Sigmoid colon (tissue), 7 donors: Measurements from ENCODE around the gene TNNT3. TPM values are rescaled to one million over a fixed set of nuclear protein-coding genes. Genes with fewer than 3 reads are reported as not detected.
A peak's percentile ranks its signal among the peaks of the same experiment; 100 is the strongest.

Experiments
- DNase-seq: peaks from one replicate; pipeline ENCODE4 v3.0.0-alpha.2; 2019
- H3K27ac ChIP-seq, 4 donors: fragments of 200-600 bp; sonication (generic); one replicate each; pipeline ENCODE4 v1.5.1; 2016 to 2019; ENCODE audit warnings: mild to moderate bottlenecking in 1 of 4
- H3K27me3 ChIP-seq, 3 donors: fragments of 200-600 bp; sonication (generic); one replicate each; pipeline ENCODE4 v1.5.1; 2019; ENCODE audit warnings: mild to moderate bottlenecking in 1 of 3
- H3K36me3 ChIP-seq, 4 donors: fragments of 200-600 bp; sonication (generic); one replicate each; pipeline ENCODE4 v1.5.1; 2016 to 2019
- H3K4me1 ChIP-seq, 4 donors: fragments of 200-600 bp; sonication (generic); one replicate each; pipeline ENCODE4 v1.5.1; 2017 to 2019
- H3K4me3 ChIP-seq, 4 donors: fragments of 200-600 bp; sonication (generic); one replicate each; pipeline ENCODE4 v1.5.1; 2017 to 2019; ENCODE audit warnings: mild to moderate bottlenecking in 2 of 4, moderate library complexity in 1 of 4
- H3K9me3 ChIP-seq, 4 donors: fragments of 200-600 bp in 3 of 4; sonication (generic) in 3 of 4; one replicate each; pipeline versions ENCODE4 v1.5.1 to v1.6.1; 2013 to 2019
- EP300 ChIP-seq, 4 donors: sonication (generic); formaldehyde crosslinking; IDR thresholded peaks; one replicate each; pipeline ENCODE4 v1.6.1; 2017; ENCODE audit warnings: antibody characterized with exemption in 4 of 4
- POLR2A ChIP-seq, 2 donors: fragments of 450-650 bp; IDR thresholded peaks; one replicate each; pipeline ENCODE4 v1.6.1; 2016; ENCODE audit warnings: antibody characterized with exemption in 2 of 2, mild to moderate bottlenecking in 2 of 2, moderate library complexity in 2 of 2
- POLR2AphosphoS5 ChIP-seq, 4 donors: sonication (generic); formaldehyde crosslinking; IDR thresholded peaks; one replicate each; pipeline ENCODE4 v1.6.1; 2017; ENCODE audit warnings: antibody characterized with exemption in 4 of 4
- WGBS, 2 donors: extraction: QIAGEN DNeasy Blood & Tissue Kit; methylation state at CpG; one replicate each; pipeline ENCODE4 v1.1.7; 2013; 5-methylcytosine and 5-hydroxymethylcytosine counted together
- intact Hi-C: fragments of 100-400 bp; cut with DNase I; formaldehyde crosslinking; loops from one replicate; pipeline ENCODE4 v1.15.1; 2023
- polyA plus RNA-seq, 3 donors: library from polyadenylated mRNA; stranded (reverse); fragments of 200-250 nt; gene quantifications; one replicate each; pipeline ENCODE4 v1.2.3, GENCODE V29; 2013
- total RNA-seq, 4 donors: library from RNA; depleted of rRNA; stranded (reverse); fragments of >200 nt; gene quantifications; one replicate each; pipeline ENCODE4 v1.1.0, GENCODE V29; 2016
- TF ChIP-seq, protein P1 (sequence below), 4 experiments: fragments of 450-650 bp in 3 of 4; fragments of 200-600 bp in 1 of 4; IDR thresholded peaks; one replicate each; pipeline ENCODE4 v1.5.1; 2016 to 2019; ENCODE audit warnings: antibody characterized with exemption in 4 of 4, mild to moderate bottlenecking in 3 of 4, moderate library complexity in 2 of 4
- donor health status: healthy with polysubstance abuse.
- donor health status: Bipolar disorder and iron deficiency.
- donor health status: healthy.

The TNNT3 gene
- total and polyA plus RNA-seq, 7 donors: 1.2 to 17.2 (median 4.4) TPM; not detected in 1

- Histone ChIP-seq H3K4me1 (peaks cover 0 to 6% (median 3%) of the 10 kb centered on the region in 4 donors), H3K36me3 (no peaks in the 10 kb centered on the region), H3K27ac (no peak overlapping the region), H3K4me3 (no peak overlapping the region), H3K27me3 (peaks cover 0 to 5% (median 0%) of the 10 kb centered on the region in 3 donors), H3K9me3 (no peaks in the 10 kb centered on the region)
- TF ChIP-seq EP300 (IDR thresholded peaks at IDR 0.05): no peak
- no peak for TF ChIP-seq POLR2AphosphoS5 (IDR thresholded peaks at IDR 0.05)
- TF ChIP-seq POLR2A (IDR thresholded peaks at IDR 0.05): no peak
- TF ChIP-seq, protein P1, sequence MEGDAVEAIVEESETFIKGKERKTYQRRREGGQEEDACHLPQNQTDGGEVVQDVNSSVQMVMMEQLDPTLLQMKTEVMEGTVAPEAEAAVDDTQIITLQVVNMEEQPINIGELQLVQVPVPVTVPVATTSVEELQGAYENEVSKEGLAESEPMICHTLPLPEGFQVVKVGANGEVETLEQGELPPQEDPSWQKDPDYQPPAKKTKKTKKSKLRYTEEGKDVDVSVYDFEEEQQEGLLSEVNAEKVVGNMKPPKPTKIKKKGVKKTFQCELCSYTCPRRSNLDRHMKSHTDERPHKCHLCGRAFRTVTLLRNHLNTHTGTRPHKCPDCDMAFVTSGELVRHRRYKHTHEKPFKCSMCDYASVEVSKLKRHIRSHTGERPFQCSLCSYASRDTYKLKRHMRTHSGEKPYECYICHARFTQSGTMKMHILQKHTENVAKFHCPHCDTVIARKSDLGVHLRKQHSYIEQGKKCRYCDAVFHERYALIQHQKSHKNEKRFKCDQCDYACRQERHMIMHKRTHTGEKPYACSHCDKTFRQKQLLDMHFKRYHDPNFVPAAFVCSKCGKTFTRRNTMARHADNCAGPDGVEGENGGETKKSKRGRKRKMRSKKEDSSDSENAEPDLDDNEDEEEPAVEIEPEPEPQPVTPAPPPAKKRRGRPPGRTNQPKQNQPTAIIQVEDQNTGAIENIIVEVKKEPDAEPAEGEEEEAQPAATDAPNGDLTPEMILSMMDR (IDR thresholded peaks at IDR 0.05): no peak
- intact Hi-C loops: no loop called here
- DNase-seq: peak; percentile 58
- WGBS, 2 donors: 79 to 91% methylated on average over 10 of the region's 10 CpGs
Measured at GRCh38 chr11:1942558-1943260, 23.2 kb downstream of the TNNT3 start.

GRCh38 chr11:1943576-1943975 is 24.1 kb downstream of the TNNT3 start:
- peak; percentile 35 for DNase-seq
- Histone ChIP-seq H3K4me3 (no peak overlapping the region), H3K4me1 (peaks cover 0 to 6% (median 3%) of the 10 kb centered on the region in 4 donors), H3K27ac (no peak overlapping the region), H3K9me3 (no peaks in the 10 kb centered on the region), H3K36me3 (no peaks in the 10 kb centered on the region), H3K27me3 (no peaks in the 10 kb centered on the region)
- intact Hi-C loops: no loop called here
- 70 to 83% methylated on average over 15 of the region's 15 CpGs for WGBS, 2 donors
- TF ChIP-seq POLR2A (IDR thresholded peaks at IDR 0.05) (no peak), EP300 (IDR thresholded peaks at IDR 0.05) (no peak), POLR2AphosphoS5 (IDR thresholded peaks at IDR 0.05) (no peak)
- TF ChIP-seq, protein P1 (IDR thresholded peaks at IDR 0.05): no peak

DNA sequence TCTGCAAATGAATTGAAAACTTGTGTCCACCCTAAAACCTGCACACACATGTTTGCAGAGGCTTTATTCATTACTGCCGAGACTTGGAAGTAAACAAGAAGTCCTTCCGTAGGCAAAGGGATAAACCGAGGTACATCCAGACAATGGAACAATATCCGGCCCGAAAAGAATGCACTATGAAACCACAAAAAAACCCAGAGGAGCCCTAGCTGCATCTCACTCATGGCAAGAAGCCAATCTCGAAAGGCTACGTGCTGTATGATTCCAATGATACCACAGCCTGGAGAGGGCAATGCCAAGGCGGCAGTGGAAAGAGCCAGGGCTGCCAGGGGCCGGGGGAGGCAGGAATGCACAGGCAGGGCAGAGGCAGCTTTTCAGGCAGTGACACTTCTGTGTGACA is 24.5 kb downstream of the TNNT3 start:
- H3K36me3 ChIP-seq: no peaks in the 10 kb centered on the region
- no peak overlapping the region for H3K4me3 ChIP-seq
- no peak overlapping the region for H3K27ac ChIP-seq
- 44 to 76% methylated on average over 9 of the region's 9 CpGs for WGBS, 2 donors
- intact Hi-C loops: no loop called here
- TF ChIP-seq POLR2A (IDR thresholded peaks at IDR 0.05) (no peak), EP300 (IDR thresholded peaks at IDR 0.05) (no peak), POLR2AphosphoS5 (IDR thresholded peaks at IDR 0.05) (no peak)
- TF ChIP-seq, protein P1 (IDR thresholded peaks at IDR 0.05): no peak
- no peaks in the 10 kb centered on the region for H3K9me3 ChIP-seq
- peak; percentile 44 for DNase-seq
- H3K27me3 ChIP-seq: no peaks in the 10 kb centered on the region
- peaks cover 0 to 4% (median 2%) of the 10 kb centered on the region in 4 donors for H3K4me1 ChIP-seq

- Histone ChIP-seq H3K4me1 (no peaks in the 10 kb centered on the region), H3K27me3 (no peaks in the 10 kb centered on the region), H3K27ac (no peak within 1 kb of the TSS), H3K36me3 (no peaks in the 10 kb centered on the region), H3K4me3 (no peak within 1 kb of the TSS), H3K9me3 (no peaks in the 10 kb centered on the region)
- intact Hi-C loops: no loop called here
- WGBS, 2 donors: 1% methylated on average over 21 of the region's 85 CpGs; no CpG with 5 or more reads in 1 of the 2 donors
- no peak for TF ChIP-seq POLR2AphosphoS5 (IDR thresholded peaks at IDR 0.05)
- TF ChIP-seq, protein P1 (IDR thresholded peaks at IDR 0.05): no peak
- no peak for TF ChIP-seq EP300 (IDR thresholded peaks at IDR 0.05)
- TF ChIP-seq POLR2A (IDR thresholded peaks at IDR 0.05): no peak
- peak; percentile 27 for DNase-seq
Measured at GRCh38 chr11:1946812-1947484, 27.4 kb downstream of the TNNT3 start, which contains the start of gene MRPL23. TSS of gene MRPL23 (plus strand) at chr11:1947332. CDS start at chr11:1947363, 31 bp downstream.
